ENCODE data around the gene RFTN1.

RFTN1 gene

GRCh38 chr3:16506451-16506850 lies 7.0 kb downstream of the RFTN1 start:
- H3K4me3 ChIP-seq (ENCODE audit: low read length), result no peak overlapping the region
- TF ChIP-seq CTCF (IDR thresholded peaks at IDR 0.05; ENCODE audit: insufficient read depth, low read depth, low read length, missing control alignments), result no peak
- no peak for DNase-seq (ENCODE audit: low read depth)

GRCh38 chr3:16504692-16505091 lies 8.8 kb downstream of the RFTN1 start:
- TF ChIP-seq CTCF (IDR thresholded peaks at IDR 0.05; ENCODE audit: insufficient read depth, low read depth, low read length, missing control alignments), result no peak
- no peak for DNase-seq (ENCODE audit: low read depth)
- no peak overlapping the region for H3K4me3 ChIP-seq (ENCODE audit: low read length)

- DNase-seq (ENCODE audit: low read depth), result no peak
- TF ChIP-seq CTCF (IDR thresholded peaks at IDR 0.05; ENCODE audit: insufficient read depth, low read depth, low read length, missing control alignments), result no peak
- H3K4me3 ChIP-seq (ENCODE audit: low read length), result no peak overlapping the region
These were observed 9.3 kb downstream of the RFTN1 start for GRCh38 chr3:16504242-16504641.

- no peak for DNase-seq (ENCODE audit: low read depth)
- TF ChIP-seq CTCF (IDR thresholded peaks at IDR 0.05; ENCODE audit: insufficient read depth, low read depth, low read length, missing control alignments), result no peak
- H3K4me3 ChIP-seq (ENCODE audit: low read length), result no peak overlapping the region
These were observed 10.2 kb downstream of the RFTN1 start for GRCh38 chr3:16503191-16503776.

GRCh38 chr3:16502347-16502908 lies 11.1 kb downstream of the RFTN1 start:
- no peak for TF ChIP-seq CTCF (IDR thresholded peaks at IDR 0.05; ENCODE audit: insufficient read depth, low read depth, low read length, missing control alignments)

GRCh38 chr3:16501376-16501775 lies 12.1 kb downstream of the RFTN1 start:
- no peak overlapping the region for H3K4me3 ChIP-seq (ENCODE audit: low read length)
- no peak for TF ChIP-seq CTCF (IDR thresholded peaks at IDR 0.05; ENCODE audit: insufficient read depth, low read depth, low read length, missing control alignments)
- DNase-seq (ENCODE audit: low read depth), result no peak

More at GRCh38 chr3:16502347-16502908, 11.1 kb downstream of the RFTN1 start:
- no peak for DNase-seq (ENCODE audit: low read depth)
- no peak overlapping the region for H3K4me3 ChIP-seq (ENCODE audit: low read length)

- TF ChIP-seq CTCF (IDR thresholded peaks at IDR 0.05; ENCODE audit: insufficient read depth, low read depth, low read length, missing control alignments), result no peak
These were observed 12.6 kb downstream of the RFTN1 start for GRCh38 chr3:16500911-16501310.

More at GRCh38 chr3:16500911-16501310, 12.6 kb downstream of the RFTN1 start:
- no peak for DNase-seq (ENCODE audit: low read depth)
- no peak overlapping the region for H3K4me3 ChIP-seq (ENCODE audit: low read length)

Measured in epithelial cell of esophagus (primary cell).